WTC11 (cell line): ENCODE measurements around the gene KLHL29.

Experiments
- CBFB ChIP-seq: sonication (generic); formaldehyde crosslinking; IDR thresholded peaks from 2 replicates; pipeline ENCODE4 v1.8.1; 2022; ENCODE audit warnings: mild to moderate bottlenecking, low read depth, missing genetic modification reagents
- CTCF ChIP-seq: fragments of 200-600 bp; IDR thresholded peaks from 2 replicates; pipeline ENCODE4 v1.8.0; 2022; ENCODE audit warnings: antibody characterized with exemption
- E2F1 ChIP-seq: sonication (generic); formaldehyde crosslinking; IDR thresholded peaks from 2 replicates; pipeline ENCODE4 v1.8.0; 2022; ENCODE audit warnings: mild to moderate bottlenecking, missing genetic modification reagents
- IRF1 ChIP-seq: sonication (generic); formaldehyde crosslinking; IDR thresholded peaks from 2 replicates; pipeline ENCODE4 v1.8.0; 2023; ENCODE audit warnings: missing genetic modification reagents
- JUN ChIP-seq: sonication (generic); formaldehyde crosslinking; IDR thresholded peaks from 2 replicates; pipeline ENCODE4 v1.8.0; 2023; ENCODE audit warnings: mild to moderate bottlenecking, missing genetic modification reagents
- MAX ChIP-seq: sonication (generic); formaldehyde crosslinking; IDR thresholded peaks from 2 replicates; pipeline ENCODE4 v1.8.0; 2022; ENCODE audit warnings: mild to moderate bottlenecking, missing genetic modification reagents
- MLX ChIP-seq: sonication (generic); formaldehyde crosslinking; IDR thresholded peaks from 2 replicates; pipeline ENCODE4 v1.8.1; 2023; ENCODE audit warnings: mild to moderate bottlenecking, missing genetic modification reagents, moderate library complexity
- NR3C1 ChIP-seq: sonication (generic); formaldehyde crosslinking; conservative IDR thresholded peaks from 2 replicates; pipeline ENCODE4 v1.8.1; 2023; ENCODE audit warnings: low read depth, mild to moderate bottlenecking, missing genetic modification reagents
- RELA ChIP-seq: sonication (generic); formaldehyde crosslinking; IDR thresholded peaks from 2 replicates; pipeline ENCODE4 v1.8.1; 2022; ENCODE audit warnings: missing genetic modification reagents, mild to moderate bottlenecking, borderline replicate concordance
- TCF7 ChIP-seq: sonication (generic); formaldehyde crosslinking; IDR thresholded peaks from 2 replicates; pipeline ENCODE4 v1.8.0; 2022; ENCODE audit warnings: mild to moderate bottlenecking, low read depth, missing genetic modification reagents, moderate library complexity

GRCh38 chr2:23619941-23620340, 235.0 kb downstream of the KLHL29 start:
- no peak for TF ChIP-seq CBFB (CRISPR knock-in tag)
- TF ChIP-seq RELA (CRISPR knock-in tag): no peak
- no peak for TF ChIP-seq IRF1 (CRISPR knock-in tag)
- no peak for TF ChIP-seq CTCF
- TF ChIP-seq TCF7 (CRISPR knock-in tag): no peak
- no peak for TF ChIP-seq JUN
- TF ChIP-seq MLX: no peak
- no peak for TF ChIP-seq MAX
- TF ChIP-seq NR3C1: no peak
- no peak for TF ChIP-seq E2F1
